Measurements from ENCODE around the gene SBK1.

- TF ChIP-seq, protein P1, sequence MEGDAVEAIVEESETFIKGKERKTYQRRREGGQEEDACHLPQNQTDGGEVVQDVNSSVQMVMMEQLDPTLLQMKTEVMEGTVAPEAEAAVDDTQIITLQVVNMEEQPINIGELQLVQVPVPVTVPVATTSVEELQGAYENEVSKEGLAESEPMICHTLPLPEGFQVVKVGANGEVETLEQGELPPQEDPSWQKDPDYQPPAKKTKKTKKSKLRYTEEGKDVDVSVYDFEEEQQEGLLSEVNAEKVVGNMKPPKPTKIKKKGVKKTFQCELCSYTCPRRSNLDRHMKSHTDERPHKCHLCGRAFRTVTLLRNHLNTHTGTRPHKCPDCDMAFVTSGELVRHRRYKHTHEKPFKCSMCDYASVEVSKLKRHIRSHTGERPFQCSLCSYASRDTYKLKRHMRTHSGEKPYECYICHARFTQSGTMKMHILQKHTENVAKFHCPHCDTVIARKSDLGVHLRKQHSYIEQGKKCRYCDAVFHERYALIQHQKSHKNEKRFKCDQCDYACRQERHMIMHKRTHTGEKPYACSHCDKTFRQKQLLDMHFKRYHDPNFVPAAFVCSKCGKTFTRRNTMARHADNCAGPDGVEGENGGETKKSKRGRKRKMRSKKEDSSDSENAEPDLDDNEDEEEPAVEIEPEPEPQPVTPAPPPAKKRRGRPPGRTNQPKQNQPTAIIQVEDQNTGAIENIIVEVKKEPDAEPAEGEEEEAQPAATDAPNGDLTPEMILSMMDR (IDR thresholded peaks at IDR 0.05), result no peak
- no peak for TF ChIP-seq EP300 (IDR thresholded peaks at IDR 0.05; ENCODE audit: low read depth)
- TF ChIP-seq POLR2A (IDR thresholded peaks at IDR 0.05), result no peak
Measured at GRCh38 chr16:28285649-28286048, 6.7 kb upstream of the SBK1 start.

Data from transverse colon (tissue), 3 donors.